Cardiac septum (tissue), 1 donor: ENCODE data around the gene HOXA5. TPM values are rescaled to one million over a fixed set of nuclear protein-coding genes. Genes with fewer than 3 reads are reported as not detected.
A peak's percentile ranks its signal among the peaks of the same experiment; 100 is the strongest.

ENCODE experiments used
- DNase-seq: peaks from one replicate; pipeline ENCODE4 v3.0.0-alpha.2; 2020; ENCODE audit warnings: low spot score
- intact Hi-C: fragments of 100-400 bp; cut with DNase I; formaldehyde crosslinking; loops from one replicate; pipeline ENCODE4 v1.14.0; 2022
- long read RNA-seq: library from polyadenylated mRNA; unstranded; transcript quantifications from one replicate; pipeline ENCODE4 v2.0.0, GENCODE V29; 2021
- total RNA-seq: library from RNA; stranded (reverse); fragmentation: NEBNext Ultra II Directional; extraction: Animal tissue kit (Norgen Biotek cat#: 25700); gene quantifications from one replicate; pipeline ENCODE4 v1.2.1, GENCODE V29; 2021
- donor health status: DM: no; HTN: no; CAD: no.

HOXA5 gene
- 0.30 TPM for total RNA-seq
- long read RNA-seq, partial matches to known transcripts = 0 of 1 reads
- long read RNA-seq, other reads (novel, unspliced or antisense) = 0 of 1 reads

DNA sequence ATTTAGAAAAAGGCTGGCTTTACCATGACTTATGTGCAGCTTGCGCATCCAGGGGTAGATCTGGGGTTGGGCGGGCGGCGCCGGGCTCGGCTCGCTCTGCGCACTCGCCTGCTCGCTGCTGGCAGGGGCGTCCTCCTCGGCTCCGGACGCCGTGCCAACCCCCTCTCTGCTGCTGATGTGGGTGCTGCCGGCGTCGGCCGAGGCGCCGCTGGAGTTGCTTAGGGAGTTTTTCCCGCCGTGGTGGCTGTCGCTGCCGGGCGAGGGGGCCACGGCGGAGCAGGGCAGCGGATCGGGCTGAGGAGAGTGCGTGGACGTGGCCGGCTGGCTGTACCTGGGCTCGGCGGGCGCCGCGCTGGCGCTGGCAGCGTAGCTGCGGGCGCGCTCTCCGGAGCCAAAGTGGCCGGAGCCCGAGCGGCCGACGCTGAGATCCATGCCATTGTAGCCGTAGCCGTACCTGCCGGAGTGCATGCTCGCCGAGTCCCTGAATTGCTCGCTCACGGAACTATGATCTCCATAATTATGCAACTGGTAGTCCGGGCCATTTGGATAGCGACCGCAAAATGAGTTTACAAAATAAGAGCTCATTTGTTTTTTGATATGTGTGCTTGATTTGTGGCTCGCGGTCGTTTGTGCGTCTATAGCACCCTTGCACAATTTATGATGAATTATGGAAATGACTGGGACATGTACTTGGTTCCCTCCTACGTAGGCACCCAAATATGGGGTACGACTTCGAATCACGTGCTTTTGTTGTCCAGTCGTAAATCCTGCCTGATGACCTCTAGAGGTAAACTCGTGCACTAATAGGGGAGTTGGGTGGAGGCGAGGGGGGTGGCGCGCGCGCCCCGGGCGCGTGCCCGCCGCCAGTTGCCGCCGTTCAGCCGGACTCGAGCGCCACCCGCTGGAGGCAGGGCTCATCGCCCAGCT, at the start of gene HOXA5:
TSS of gene HOXA5 (minus strand) at position 659 of the 927 bp plus-strand sequence. CDS start at position 585, 74 bp downstream.
- intact Hi-C loops = no loop called here
- DNase-seq = peak; percentile 73

DNA sequence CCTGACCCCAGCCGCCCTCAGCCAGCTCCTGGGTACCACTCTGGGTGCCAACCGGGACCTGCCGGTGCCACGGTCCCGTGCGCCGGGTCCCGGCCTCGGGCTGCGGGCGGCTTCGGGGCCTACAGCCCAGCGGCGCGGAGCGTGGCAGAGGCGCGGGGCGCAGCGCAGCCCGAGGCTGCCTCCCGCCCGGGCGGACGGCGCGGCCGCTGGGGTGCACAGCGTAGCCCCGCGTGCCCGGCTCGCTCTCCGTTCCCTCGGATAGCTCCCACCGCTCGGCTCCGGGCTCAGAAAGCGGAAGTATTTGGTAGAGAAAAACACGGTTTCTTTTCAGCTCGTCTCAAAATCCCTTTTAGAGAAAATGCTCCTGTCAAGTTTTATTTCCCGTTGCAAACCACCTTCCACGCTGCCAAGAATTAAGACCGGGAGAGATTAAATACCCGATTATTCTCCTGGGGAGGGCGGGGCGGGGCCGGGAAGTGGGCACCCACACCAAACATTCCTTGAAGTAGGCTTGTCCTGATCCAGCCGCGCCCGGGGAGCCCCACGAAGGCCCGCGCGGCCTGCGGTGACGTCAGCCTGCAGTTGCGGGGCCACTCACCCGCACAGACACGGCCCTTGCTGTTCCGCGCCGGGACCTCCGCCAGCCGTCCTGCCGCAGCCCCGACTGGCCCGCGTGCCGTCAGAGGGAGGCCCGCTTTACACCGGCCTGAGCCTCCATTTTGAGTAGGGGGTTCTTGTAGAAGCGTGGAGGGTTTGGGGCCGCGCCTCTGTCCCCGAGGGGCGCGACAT, 49.3 kb upstream of the HOXA5 start:
- intact Hi-C loops = loop anchor here (10.0 kb wide), 1 partner anchor 902 kb away; no protein-coding TSS in a partner anchor
- DNase-seq = peak; percentile 69

DNA sequence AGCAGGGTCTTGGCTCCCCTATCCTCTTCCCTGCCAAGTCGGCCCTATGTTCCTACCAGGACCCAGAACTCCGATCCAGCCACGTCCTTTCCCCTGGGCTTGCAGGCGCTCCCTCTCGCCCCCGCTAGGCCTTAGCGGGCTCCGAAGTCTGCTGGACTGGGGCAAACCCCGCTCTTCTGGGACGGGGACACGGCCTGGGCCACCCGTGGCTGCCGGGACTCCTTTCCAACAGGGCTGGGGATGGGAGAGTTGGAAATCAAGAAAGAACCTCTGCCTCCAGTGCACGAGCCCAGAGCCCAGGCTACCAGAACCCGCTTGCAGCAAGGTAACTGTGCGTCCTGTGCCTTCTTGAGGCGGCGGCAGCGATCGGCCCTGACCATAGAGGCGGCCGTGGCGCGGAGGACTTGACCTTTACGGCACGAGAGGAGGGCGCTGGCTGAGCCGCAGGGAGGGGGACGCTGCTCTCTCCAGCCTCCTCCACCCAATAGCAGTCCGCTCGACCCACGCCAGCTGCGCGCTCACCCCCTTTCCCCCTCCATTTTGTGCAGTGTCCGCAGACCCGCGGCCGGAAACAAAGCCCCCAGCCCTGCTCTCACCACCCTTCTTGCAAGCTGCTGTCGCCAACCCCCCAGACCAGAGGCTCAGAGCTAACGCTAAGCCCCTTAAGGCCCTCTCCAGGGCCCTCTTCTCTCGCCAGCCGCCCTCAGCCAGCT, 48.5 kb upstream of the HOXA5 start:
- intact Hi-C loops = loop anchor here (10.0 kb wide), 1 partner anchor 903 kb away; no protein-coding TSS in a partner anchor
- peak; percentile 72 for DNase-seq

DNA sequence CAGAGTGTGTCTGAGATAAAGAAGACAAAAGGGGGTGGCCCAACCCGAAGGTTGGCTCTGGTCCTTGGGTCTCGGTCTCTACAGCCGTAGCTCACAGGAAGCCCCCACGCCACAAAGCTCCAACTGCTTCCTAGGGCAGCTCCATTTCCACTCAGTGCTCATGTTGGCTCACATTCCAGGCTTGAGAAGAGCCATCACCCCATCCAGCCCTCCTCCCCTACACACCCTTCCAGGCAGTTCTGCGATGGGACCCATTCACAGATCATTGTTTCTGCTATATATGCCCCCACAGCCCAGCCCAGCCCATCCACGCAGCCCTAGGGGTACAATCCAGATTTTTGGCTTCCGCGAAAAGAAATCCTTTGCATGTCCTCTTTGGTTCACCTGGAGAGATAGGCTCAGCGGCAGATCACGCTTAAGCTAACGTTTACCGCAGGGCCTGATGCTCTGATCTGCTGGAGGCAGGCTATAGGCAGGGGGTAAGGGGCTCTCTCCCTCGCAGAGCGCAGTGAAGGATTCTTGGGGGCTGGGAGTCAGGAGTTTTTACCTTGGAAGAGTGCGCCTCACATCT, 47.8 kb upstream of the HOXA5 start:
- intact Hi-C loops = loop anchor here (10.0 kb wide), 1 partner anchor 904 kb away; no protein-coding TSS in a partner anchor
- peak; percentile 33 for DNase-seq

DNA sequence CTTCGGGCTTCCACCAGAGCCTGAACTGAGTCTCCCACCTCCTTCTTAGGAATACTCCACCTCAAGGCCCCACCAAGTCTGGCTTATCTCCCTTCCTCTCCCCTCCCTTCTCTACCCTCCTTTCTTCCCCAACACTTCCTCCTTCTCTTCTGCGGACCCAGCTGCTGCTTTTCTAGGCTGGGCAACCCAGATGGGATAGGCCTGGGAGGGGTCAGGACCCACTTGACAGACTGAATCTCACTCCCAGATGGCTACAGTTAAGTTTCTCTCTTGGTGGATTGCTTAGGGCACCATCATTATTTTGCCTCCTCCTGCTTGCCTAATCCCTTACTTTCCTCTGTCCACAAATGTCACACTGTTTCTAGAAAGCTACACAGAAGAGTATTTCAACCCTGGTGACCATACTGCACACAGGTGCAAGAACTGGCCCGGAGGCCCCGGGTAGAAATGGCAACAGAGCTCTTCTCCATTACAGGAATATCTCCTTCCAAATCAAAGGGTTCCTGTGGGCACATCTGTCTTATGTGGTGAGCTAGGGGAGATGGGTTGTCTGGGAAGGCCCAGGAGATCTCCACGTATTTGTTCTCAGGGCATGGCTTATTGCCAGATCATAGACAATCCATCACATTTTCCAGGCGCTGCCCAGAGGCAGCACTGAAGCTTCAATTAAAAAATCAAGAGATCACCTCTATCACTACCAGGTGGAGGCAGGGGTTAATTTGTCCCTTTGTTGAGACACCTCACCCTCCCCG, 46.7 kb upstream of the HOXA5 start:
- intact Hi-C loops = loop anchor here (10.0 kb wide), 1 partner anchor 905 kb away; no protein-coding TSS in a partner anchor
- peak; percentile 50 for DNase-seq

DNA sequence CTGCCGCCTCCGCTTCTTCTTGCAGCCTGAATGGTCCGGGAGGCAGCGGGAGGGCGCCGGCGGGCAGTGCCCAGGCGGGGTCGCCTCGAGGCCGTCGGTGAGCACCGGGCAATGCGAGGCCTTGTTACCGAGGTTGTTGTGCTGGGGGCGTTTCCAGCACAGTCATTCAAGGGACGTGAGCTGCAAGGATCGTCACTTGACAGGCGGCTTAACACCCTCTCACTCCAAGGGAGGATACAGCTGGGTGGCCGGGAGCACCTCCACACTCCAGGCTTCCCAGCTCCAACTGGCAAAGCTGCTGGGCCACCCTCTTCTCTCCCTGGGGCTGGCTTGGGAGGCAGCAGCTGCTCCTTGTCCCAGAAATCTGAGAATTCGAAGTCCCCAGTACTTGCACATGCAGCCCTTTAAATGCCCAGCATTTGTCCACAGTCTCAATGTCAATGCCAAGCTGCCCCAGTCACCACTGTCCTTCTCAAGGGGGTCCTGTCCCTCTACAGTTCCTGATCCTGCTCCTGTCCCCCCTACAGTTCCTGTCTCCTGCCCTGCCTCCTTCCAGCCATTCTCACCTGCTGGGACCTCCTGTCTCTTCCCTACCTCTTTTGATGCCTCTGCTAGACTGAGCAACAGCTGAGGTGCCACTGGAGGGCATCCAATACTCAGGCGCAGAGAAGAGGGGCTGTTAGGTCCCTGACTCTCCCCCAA, 46.0 kb upstream of the HOXA5 start:
- intact Hi-C loops = no loop called here
- DNase-seq = peak; percentile 43

DNA sequence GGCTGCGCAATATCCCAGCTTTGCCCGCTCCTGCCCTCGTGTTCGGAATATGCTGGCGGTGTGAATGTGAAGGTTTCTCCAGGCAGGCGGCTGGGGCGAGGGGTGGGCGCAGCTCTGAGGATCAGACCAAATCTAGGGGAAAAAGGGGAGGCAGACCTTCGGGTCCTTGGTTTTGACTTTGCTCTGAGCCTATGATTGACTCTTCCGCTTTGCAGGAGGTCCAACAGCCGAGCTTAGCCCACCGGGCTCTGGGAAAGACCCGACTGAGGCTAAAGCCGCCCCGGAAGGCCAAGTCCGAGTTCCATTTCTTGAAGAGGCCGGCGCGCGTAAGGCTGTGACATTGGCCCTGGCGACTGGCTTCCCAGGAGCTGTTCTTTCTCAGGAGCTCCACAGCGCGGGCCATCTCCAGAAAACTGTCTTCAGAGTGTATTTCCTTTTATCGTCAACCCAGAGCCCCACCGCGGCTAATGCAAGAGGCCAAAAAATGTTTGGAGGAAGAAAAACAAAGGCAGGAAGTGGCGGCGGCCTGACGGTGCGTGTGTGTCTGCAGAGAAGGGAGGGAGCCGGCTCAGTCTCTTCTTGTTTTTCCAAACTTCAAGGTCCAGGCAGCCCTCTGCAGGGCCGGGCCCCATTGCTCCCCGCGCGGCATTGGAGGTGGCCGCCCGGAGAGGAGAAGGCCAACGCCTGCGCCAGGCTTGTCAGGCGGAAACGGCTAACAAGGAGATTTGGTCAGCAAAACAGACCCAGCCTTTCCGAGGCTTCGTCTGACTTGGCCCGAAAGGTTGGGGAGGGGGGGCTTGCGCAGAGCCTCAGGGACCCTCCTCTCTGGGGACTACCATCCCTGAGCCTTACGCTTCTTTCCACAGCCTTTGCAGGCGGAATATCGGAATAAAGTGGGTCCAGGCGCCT, 45.2 kb upstream of the HOXA5 start:
- peak; percentile 76 for DNase-seq
- intact Hi-C loops = no loop called here

DNA sequence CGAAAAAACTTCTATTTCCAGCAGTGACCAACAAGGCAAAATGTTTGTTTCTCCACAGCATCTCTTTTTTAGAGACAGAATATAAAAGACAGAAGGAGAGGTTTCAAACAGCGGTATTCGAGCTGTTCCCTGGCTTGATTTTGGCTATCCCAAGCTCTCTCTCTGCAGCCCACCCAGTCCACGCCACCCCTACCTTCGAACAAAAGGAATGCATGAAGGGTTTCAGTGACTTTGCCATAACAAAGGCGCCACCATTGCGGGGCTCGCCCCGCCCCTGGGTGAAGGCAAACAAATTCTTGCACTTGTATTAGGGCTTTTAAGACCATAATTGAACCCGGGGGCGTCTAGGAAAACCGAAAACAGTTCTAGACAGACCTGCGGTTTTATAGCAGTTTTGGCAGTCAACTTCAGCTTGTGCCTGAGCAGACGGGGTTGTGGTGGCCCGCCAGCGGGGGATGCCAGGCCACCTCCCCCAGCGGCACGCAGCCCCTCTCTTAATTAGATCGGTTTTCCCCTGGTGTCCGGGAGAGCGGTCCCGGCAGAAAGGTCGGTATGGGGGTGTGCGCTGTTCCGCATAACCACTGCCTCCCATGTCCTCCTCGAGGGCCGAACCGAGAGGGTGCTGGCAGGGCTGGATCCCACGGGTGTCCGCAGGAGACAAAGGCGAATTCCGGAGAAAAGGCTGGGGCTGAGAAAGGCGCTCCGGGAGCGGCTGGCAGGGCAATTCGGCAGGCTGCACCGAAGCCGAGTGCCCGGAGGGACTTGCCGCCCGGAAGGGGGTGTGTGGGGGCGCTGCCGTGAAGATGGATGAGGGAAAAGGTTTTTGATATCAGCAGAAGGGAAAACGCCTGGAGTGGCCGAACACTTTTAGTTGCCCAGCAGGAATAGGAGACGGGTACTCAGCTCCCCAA, 44.2 kb upstream of the HOXA5 start:
- intact Hi-C loops = no loop called here
- DNase-seq = peak; percentile 74

DNA sequence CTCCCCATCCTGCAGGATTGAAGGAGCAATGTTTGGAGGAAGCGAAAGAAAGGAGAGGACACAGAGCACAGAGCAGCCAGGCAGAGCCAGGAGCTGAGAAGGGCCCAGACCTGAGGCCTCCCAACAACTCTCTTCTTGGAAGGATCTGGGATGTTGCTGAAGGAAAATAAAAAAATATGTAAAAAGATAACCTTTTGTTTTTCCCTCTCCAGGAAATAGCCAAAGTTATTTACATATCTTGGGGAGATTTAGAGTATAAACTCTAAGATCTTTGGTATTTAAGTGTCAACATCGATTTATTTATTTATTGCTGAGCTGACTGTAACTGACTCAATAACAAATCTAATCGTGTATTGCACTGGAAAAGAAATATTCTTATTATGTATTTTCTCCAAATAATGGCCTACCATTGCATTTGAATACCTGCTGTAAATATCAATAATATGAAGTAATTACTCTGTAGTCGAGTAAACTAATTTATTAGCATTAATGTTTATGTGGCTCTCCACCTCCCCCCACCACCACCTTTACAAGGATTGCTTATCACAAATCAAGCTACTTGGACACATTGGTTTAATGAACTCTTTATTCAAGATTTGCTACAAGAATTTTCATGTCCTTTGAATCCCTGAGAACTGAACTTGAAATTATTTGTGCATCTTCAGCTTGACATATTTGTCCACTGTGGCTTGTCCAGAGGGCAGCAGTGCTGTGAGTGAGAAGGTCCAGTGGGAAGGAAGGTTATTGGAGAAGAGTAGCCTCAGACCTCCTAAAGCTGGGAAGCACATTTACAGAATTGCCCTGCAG, 43.4 kb upstream of the HOXA5 start:
- intact Hi-C loops = no loop called here
- DNase-seq = no peak

DNA sequence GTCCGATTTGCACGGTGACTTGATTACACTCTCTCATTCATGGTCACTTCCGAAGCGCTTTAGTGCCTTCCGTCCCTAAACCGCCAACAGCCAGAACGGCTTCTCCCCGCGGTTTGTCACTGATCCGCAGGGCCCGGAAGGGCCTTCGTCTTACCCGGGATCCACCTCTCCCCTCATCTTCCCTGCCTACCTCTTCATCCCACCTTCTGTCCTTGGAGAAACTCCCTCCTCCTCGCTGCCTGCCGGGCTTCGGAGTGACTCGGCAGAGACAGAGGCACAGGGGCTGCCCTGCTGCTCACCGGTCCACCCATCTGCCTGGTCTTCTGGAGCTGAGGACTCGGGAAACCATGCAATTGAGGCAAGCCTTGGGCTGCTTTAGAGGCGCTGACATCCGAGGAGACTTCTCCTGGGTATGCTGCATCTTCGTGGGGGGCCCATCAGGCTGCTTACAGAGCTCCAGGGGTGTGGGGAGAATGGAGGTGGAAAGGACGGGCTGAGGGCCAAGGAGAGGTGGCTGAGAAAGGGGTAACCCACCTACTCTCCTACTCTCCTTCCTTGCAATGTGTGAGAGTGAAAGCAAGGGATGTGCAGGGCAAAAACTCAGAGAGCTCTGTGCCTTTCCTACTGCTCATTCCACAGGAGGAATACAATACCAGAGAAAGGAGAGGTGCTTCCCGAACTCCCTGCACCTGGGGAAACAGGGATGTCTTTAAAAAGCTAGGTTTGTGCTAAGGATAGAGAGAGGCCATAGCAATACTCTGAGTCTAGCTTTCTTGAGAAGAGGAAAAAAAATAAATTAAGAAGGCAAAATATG, 42.6 kb upstream of the HOXA5 start:
- DNase-seq = peak; percentile 67
- intact Hi-C loops = no loop called here

DNA sequence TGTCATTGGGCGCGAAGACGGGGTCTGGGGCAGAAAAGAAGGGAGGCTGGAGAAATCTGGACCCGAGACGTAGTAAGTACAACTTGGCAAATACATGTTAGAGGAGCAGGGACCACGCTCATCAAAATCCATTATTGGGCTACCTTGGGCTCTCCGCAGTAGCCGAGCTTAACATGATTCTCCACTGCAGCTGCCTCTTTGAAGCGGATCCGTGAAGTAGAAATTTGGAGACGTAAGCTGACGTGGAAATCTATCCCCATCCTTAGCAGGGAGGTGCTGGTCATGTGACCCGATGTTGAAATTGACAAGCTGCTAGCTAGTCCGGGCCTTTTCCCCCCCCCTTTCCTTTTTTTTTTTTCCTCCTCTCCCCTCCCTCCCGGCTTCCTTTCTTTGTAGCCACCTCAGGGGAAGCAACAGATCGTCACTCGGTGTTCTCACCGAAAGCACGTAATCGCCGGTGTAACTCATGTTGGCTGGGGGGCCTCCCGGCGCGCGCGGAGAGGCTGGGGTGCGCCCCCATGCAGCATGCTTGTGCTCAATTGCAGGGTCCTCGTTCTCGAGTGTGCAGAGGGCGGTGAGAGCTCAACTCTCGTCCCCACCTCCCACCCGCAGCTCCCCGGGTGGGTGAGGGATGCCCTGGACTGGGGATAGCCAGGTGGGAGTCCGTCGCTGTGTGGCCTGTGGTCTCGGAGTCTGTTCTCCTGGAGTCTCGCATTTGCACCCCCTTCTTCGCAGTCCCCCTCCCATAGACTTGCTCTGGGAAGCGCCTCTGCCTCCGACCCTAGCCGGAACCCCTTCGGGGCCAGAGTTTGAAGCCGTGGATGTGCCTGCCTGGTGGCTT, 41.8 kb upstream of the HOXA5 start, which contains the start of gene HOXA11:
TSS of gene HOXA11 (minus strand) at position 220 of the 841 bp plus-strand sequence. CDS start at position 132, 88 bp downstream.
- peak; percentile 61 for DNase-seq
- intact Hi-C loops = no loop called here

DNA sequence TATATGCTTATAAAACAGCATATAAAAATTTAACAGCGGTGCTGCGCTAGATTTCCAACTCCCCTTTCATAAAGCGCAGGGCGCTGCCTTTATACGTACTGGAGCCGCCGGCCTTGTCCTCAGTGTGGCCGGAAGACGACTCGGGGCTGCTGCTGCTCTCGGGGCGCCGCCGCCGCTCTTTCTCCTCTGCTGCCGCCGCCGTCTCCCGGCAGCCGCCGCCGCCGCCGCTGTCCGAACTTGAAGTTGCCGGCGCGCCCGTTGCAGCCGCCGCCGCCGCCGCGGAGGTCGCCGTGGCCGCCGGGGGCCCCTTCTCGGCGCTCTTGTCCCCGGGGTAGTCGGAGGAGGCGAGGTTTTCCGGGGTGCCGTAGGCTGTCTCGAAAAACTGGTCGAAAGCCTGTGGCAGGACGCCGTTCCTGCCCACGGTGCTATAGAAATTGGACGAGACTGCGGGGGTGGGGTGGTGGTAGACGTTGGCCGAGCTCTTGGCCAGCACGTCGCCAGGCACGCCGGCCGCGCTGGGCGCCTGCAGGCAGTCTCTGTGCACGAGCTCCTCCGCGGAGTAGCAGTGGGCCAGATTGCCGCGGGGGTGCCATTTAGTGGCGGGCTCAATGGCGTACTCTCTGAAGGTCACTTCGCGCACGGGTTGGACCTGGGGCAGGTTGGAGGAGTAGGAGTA, 41.0 kb upstream of the HOXA5 start:
- DNase-seq = peak; percentile 73
- intact Hi-C loops = no loop called here
